Fibroblast of gingiva (primary cell): ENCODE measurements around the gene SAE1.
"Not testable (repeated sequence)": the region's sequence is repeated elsewhere in the genome, so short reads cannot be mapped to it uniquely, and the experiment has no call there.

ENCODE experiments used
- DNase-seq: peaks from one replicate; pipeline ENCODE4 v3.0.0-alpha.2; 2011; ENCODE audit warnings: low read depth

Gene SAE1

DNA sequence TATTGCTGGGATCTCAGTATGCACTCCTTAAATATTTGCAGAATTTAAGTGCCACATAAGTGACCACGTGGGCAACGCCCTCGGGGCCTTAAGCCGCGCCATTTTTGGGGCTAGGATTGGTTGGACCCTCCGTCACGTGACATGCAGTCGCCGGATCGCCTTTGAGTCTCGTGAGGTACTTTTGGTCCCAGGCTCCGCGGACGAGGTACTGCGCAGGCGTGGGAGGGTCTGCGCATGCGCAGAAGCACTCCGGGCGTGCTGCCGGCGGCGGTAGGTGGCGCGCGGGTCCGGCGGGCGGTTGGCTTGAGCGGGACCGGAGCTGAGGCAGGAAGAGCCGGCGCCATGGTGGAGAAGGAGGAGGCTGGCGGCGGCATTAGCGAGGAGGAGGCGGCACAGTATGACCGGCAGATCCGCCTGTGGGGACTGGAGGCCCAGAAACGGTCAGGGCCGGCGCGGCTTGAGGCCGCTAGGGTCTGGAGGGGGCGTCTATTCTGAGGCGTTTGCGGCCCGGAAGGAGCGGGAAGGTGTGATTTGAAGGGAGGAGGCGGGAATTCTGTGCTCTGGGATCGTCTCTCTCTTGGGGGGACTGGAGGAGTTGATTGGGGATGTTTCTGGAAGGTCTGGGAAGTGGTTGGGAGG is at the start of gene SAE1:
SAE1 (plus strand) TSS at position 247 of the 639 bp plus-strand sequence; CDS start at position 343, 96 bp downstream.
- peak; percentile 98 for DNase-seq

DNA sequence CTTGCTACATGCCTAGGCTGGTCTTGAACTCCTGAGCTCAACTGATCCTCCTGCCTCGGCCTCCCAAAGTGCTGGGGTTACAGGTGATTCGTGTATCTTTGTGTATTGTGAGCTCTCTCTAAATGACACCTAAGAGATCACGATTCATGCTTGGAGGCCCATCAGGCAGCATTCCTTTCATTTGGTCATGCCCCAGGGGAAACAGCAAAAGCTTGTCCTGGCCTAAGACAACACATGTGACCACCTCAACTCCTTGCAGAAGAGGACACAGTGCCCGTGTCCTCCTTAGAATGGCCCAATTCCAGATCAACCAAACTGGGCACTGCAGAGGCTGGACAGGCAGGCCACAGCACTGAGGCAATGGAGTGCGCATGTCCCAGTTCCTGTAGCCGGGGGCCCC is 49.5 kb upstream of the SAE1 start:
- no peak for DNase-seq

DNA sequence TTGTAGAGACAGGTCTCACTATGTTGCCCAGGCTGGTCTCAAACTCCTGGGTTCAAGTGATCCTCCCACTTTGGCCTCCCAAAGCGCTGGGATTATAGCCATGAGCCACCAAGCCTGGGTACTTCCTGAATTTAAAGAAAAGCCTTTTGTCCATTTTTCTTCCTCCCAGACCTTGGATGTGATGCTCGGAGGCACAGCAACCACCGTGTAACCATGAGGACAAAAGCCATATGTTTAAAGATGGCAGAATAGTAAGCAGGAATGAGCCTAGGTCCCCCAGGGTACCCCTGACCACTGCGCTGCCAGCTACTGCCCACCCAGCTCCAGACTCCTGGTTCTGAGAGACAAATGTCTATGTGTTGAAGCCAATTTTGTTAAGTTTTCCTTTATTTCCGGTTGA is 48.1 kb upstream of the SAE1 start:
- no peak for DNase-seq

DNA sequence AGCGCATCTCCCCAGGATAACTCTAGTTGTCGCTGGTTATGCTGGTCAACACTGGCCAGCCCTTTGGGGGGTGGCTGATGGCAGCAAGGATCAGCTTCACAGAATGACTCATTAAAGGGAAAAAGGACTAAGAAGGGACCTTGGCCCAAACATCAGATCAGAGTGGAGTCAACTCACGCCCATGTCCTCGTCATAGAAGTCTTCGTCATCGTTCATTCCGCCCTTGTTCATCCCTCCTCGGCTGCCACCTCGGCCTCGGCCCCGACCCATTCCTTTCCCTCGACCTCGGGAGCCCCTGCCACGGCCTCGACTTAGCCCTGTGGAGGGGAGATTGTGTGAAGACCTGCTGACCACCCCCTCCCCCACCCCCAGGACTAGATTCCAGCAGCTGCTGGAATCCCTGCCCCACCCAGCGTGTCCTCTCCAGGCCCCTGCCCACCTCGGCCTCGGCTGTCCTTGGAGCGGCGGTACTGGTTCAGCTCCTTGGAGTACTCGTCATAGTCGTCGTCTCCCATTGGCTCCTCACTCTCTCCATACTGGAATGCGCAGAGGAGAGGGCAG is 45.7 kb upstream of the SAE1 start:
- no peak for DNase-seq

DNA sequence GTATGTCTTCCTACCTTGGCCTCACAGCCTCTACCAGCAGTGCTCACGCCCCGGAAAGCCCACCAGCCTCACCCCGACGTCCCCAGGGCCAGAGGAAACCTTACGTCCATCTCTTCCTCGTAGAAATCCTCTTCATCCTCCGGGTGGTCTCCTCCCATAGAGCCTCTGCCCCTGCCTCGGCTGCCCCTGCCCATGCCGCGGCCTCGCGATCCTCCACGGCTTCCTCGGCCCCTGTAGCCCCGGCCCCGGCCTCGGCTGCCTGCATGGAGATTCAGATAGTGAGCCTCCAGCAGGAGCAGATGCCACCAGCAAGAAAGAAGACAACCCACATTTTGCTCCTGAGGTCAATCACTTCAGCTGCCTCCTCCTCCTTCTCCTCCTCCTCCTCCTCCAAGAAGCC is 44.4 kb upstream of the SAE1 start:
- no peak for DNase-seq

DNA sequence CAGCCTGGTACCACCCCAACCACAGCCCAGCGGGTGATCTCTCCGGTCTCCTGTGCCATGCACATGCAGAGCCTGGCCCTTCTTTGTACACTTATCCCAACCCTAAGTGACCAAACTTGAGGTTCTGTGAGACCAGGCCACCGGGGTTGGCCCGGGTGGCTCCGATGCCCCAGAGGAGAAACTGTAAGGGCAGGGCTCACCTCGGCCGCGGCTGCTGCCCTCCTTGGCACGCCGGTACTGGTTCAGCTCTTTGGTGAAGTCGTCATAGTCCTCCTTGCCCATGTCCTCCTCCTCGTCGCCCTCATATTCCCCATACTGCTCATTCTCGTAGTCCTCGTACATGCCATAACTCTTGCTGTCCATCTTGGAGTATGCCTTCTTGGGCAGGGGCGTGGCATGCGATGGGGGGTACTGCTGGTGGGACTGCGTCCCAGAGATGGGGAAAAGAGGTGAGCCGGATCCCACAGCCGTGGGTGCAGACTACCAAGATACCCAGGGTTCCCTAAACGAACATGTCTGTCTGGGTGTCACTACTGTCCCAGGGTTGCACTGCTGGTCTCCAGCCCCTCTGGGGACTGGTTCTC is 40.8 kb upstream of the SAE1 start:
- DNase-seq: no peak

DNA sequence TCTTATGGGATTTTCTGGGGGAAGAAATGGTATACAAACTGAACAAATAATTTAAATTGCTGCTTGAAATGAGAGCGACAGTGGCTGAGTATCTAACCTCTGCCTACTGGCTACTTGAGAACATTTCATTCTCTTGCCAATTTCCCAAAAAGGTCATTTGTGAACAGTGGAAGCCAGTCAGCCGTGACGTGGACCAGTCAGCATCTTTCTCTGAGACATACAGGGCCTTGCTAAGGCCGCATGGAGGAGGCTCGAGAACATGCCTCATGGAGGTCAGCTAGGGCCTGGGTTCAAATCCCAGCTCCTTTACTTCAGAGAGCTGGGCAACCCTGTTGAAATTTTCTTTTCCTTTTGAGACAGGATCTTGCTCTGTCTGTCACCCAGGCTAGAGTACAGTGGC is 37.4 kb upstream of the SAE1 start:
- peak; percentile 76 for DNase-seq

DNA sequence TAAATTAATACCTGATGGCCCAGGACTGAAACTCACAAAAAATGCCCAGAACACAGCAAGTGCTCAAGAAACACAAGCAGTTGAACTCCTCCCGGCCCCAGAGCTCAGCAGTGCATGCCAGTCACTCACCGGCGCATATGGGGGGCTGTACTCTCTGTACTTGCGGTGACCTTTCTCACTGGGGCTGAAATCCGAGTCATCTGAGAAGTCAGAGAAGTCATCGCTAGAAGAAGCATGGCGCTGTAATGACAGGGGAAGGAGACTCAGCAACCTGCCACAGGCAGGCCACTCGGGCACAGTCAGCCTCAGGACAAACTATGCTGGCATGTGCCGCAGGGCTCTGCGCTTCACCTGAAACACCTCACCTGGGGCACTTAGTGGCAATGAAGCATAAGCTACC is 36.8 kb upstream of the SAE1 start:
- DNase-seq: no peak

DNA sequence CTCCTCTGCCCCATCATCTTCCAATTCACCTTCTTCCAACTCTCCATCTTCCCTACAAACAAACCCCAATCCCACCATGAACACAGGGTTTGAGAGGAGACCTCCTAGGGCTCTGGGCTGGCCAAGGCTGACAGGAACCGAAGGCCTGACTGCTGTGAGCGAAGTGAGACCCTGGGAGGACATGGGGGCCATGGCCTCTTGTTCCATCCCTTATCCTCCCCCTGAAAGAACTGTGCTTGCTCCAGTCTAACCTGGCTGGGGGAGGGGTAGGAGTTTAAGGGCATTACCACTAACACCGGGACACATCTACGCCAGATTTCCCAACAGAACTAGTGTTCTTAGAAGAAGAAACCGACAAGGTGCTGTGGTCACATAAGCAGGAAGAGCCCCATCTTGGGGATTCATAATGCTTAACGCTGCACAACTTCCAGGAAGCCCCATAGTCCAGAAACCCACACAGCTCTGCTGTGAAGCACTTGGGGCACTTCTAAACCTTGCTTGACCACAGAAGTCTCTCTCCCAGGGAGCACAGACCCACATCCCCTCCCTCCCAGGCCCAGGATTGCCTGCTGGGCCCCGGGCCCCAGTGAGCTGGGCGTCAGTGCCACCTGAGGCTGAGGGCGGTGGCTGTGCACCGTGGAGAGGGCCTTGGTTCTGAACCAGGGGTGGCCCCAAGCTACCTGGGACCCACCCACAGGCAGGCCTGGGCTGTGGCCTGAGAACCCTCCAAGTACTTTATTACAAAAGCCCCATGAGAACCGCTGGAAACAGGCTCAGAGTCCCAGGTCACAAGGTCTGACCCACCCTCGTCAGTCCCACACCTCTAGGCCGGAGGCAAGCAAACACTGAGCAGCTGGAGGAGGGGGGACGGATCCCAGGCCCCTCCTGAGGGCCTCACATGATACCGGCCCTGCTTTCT is 35.8 kb upstream of the SAE1 start:
- no peak for DNase-seq

DNA sequence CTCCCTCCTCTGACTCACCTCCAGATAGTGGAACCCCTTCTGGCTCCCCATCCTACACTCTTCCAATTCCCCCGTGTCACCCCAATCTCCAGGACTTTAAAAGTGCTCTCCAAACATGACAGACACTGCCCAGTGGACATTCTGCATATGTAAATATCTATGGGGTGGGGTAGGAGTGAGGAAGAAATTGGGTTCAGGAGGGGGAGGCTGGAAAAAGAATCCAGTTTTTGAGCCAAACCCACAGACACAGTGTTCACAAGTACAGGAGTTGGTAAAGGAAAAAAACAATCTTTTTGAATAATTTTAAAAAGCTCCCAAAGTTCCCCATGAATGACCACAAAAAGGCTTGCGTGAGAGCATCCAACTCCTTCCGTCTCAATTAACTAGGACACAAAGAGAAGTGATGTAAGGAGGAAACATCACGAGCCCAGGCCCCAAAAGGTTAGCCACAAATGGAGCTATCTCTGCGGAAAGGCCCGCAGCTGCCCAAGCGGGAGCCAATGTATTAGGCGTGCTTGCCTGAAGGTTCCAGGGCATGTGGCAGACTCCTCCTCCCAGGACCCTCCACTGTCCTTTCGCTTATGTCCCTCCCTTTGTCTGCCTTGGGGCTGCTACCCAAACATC is 35.0 kb upstream of the SAE1 start:
- DNase-seq: peak; percentile 51

DNA sequence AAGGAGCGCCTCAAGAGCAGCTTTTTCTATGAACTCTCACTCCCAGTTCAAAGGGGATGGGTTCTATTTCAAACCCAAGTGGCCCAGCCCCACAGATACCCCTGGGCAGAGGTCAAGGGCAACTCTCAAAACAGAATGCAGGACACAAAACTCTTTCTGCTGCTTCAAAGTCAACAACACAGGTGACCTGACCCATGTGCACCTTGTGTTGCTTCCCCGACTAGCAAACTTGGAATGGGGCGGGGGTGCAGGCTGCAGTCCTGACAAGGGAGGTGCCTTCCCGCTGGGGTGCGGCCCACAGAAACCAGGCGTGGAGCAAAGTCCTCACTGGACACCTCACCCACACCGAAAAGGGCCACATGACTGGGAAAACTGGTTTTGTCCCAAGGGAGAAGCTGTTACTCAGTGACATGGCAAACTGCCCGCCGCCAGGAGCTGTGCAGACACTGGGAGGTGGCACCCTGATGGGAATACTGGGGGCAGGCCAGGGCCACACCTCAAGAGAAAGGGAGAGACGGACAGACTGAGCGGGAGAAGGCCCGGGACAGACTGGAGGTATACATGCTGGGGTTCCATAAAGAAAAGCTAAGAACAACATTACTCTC is 34.4 kb upstream of the SAE1 start:
- DNase-seq: no peak

DNA sequence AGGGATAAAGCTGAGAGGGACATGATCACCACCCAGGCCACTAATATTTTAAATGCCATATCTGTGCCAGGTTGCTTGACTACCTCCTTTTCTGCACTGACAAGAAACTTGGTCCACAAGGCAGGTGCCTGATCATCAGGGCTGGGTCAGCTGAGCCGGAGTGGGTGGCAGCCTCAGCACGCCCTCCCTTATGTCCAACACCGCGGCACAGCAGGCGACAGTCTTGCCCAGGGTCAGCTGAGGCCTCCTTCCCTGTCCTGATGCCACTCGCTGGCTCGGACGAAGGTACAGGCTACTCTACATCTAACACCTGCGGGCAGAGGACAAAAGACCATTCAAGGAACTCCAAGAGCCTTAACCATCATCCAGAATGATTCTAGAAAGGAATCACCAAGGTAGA is 33.9 kb upstream of the SAE1 start:
- no peak for DNase-seq

DNA sequence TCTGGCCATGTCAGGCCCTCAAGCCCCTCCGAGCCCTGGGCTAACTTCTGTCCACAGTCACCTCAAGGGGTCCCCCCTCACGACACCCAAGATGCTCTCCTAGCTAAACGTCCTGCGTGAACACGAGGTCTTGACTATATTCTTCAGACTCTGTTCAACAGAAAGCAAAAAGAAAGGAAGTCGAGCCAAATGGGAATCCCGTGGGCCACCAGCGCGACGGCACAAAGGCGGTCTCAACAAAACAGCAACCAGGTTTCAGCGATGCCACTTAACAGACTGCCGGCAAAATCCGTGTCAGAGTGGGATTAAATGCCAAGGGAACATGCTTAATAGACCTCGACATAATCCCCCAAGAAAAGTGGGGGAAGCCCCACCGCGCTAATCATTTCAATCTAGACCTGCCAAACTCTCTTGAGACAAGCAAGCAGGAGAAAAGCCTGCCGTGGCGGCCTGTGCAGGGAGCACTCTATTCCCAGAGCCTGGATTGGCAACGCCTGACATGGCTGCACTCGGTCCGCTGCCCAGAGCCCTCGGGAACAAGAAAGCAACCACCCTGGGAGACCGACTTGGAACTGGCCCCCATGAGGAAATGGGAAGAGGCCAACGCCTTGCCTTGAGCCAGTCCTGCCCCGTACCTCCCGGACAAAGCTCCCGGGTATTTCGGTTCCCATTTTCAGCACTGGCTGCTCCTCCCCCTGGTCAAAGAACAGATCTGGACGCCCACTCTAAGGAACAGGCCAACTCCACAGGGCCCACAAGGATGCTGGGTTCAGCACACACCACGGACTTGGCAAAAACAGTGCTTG is 33.0 kb upstream of the SAE1 start:
- DNase-seq: peak; percentile 70

DNA sequence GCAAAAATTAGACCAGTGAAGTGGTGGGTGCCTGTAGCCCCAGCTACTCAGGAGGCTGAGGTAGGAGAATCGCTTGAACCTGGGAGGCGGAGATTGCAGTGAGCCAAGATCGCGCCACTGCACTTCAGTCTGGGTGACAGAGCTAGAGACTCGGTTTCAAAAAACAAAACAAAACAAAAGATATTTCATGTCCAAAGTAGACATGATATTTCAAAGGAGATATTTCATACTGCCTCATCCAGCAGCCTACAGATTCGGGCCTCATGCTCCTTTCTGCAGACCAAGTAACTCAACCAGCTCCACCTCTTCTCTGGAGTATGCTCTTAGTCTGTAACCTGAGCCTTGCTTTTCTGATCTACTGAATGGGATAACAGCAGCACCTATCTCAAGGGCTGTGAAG is 32.0 kb upstream of the SAE1 start:
- DNase-seq: no peak

DNA sequence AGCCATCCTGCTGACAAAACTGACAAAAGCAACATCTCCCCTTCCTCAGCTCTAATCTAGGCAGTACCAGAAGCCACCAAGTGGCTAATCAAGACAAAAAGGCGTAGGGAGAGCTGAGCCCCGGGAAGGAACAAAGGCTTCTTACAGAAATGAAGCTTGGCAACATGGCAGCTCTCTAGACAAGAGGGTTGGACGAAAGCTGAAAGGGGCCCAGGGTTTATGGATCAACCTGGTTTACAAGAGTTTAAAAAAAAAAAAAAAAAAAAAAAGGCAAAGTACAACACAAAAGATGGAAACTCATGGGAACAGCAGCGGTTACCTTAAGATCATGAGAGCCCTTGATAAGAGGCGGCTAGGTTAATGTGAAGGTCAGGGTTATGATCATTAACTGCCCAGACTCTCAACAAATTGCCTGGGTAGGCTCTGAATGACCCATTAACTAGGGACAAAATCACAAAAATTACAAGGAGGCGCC is 31.0 kb upstream of the SAE1 start:
- no peak for DNase-seq

DNA sequence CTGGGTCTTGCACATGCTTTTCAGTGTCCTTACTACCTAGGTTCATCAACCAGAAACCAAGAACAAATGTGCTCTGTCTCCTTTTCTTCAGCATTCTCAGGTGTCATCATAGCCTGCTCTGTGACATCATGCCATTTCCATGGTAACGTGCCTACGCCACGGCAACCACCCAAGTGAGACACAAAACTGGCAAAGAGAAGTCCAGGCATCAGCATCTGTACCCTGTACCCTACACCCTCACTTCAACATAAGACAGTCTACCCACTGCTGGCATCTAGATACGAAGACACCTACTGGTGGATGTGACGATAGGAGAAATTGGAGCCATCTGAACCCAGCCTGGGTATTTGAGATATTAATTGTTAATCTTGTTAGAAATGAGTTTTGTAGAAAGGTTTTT is 30.3 kb upstream of the SAE1 start:
- DNase-seq: no peak

DNA sequence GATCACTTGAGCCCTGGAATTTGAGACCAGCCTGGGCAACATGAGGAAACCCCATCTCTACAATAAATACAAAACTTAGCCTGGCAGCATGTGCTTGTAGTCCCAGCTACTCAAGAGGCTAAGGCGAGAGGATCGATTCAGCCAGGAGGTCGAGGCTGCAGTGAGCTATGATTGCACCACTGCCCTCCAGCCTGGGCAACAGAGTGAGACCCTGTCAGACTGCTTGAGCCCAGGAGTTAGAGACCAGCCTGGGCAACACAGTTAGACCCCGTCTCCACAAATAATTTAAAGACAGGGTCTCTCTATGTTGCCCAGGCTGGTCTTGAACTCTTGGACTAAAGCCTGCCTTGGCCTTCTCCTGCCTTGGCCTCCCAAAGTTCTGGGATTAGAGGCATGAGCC is 29.5 kb upstream of the SAE1 start:
- DNase-seq: not testable (repeated sequence)

DNA sequence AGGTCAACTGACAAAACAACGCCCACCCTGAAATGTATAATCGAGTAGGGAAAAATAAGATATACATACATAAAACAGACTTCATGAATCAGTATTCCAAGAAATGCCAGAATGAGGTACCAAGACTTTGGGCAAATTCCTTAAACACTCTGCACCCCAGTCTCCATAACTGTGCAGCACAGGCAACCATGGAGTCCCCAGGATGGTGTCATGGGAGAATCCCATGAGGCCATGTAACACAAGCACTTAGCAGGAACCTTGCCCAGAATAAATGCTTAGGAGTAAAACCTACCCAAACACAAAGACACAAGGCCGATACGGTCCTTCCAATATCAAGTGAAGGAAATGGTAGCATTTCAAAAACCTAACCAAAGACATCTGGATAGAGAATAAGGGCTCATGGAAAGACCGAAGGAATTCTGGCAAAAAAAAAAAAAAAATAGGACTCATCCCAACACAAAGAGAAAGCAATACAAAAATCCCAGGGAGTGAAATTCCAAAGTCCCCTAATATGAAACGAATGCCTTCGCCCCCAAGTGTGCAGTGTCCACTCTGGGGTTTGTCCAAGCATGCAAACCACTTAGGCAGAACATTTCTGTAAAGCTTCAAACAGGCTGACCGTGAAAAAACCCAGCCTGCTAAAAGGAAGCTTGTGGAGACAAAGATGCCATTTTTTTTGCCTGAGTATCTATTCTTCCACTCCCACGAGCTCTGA is 28.1 kb upstream of the SAE1 start:
- DNase-seq: peak; percentile 63

DNA sequence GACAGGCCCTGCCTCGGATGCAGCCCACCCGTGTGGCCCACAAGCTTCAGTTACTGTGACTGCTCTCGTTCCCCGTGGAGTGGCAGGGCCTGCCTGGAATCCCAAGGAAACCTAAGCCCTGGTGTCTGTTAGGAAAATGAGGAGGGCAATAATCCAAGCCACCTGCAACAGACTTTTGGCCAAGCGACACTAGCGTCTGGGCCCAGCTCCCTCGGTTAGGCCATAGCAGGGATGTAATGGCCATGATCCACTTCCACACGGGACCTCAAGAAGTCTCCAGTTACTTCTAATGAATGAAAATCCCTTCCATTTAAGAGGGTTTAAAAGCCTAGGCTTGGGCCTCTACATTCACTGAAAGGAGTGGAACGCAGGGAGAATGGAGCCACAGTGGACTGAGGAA is 26.0 kb upstream of the SAE1 start:
- DNase-seq: no peak

DNA sequence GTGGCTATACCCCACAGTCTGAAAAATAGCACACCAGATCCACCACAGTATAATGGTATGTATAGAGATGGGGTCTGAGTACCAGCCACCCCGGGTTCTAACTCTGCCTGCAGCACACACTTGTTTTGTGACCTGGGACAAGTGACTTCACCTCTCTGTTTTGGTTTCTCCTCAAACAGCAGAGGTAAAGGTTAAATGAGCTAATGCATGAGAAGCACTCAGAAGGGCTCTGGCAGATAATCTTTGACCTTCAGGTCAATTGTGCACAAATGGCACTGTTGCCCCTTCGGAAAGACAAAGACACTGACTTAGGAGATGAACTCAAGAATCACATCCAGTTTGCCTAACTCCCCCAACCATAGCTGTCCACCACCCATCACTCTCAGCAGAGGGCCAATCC is 24.8 kb upstream of the SAE1 start:
- DNase-seq: no peak
